T-helper 1 cell treated with Interleukin-12 subunit alpha and Interleukin-12 subunit beta and Interleukin-4 antibody, amounts not matched to agents 30 μg/mL and 1 μg/mL, for 36 hours (primary cell): ENCODE data around the gene HIPK3.
"Not testable (repeated sequence)": the region's sequence is repeated elsewhere in the genome, so short reads cannot be mapped to it uniquely, and the experiment has no call there.

ENCODE experiments used
- H3K27ac Mint-ChIP-seq: one replicate; pipeline ENCODE4 v1.8.0; 2021; ENCODE audit warnings: mild to moderate bottlenecking, mixed read lengths
- H3K27me3 Mint-ChIP-seq: one replicate; pipeline ENCODE4 v1.8.0; 2021; ENCODE audit warnings: low read depth, mixed read lengths
- H3K36me3 Mint-ChIP-seq: one replicate; pipeline ENCODE4 v1.8.0; 2021; ENCODE audit warnings: low read depth, mixed read lengths
- H3K4me1 Mint-ChIP-seq: one replicate; pipeline ENCODE4 v1.8.0; 2021; ENCODE audit warnings: low read depth, mixed read lengths
- H3K4me3 Mint-ChIP-seq: one replicate; pipeline ENCODE4 v1.8.0; 2021; ENCODE audit warnings: mild to moderate bottlenecking, moderate library complexity, mixed read lengths
- H3K9me3 Mint-ChIP-seq: one replicate; pipeline ENCODE4 v1.8.0; 2021; ENCODE audit warnings: mixed read lengths

The HIPK3 gene

DNA sequence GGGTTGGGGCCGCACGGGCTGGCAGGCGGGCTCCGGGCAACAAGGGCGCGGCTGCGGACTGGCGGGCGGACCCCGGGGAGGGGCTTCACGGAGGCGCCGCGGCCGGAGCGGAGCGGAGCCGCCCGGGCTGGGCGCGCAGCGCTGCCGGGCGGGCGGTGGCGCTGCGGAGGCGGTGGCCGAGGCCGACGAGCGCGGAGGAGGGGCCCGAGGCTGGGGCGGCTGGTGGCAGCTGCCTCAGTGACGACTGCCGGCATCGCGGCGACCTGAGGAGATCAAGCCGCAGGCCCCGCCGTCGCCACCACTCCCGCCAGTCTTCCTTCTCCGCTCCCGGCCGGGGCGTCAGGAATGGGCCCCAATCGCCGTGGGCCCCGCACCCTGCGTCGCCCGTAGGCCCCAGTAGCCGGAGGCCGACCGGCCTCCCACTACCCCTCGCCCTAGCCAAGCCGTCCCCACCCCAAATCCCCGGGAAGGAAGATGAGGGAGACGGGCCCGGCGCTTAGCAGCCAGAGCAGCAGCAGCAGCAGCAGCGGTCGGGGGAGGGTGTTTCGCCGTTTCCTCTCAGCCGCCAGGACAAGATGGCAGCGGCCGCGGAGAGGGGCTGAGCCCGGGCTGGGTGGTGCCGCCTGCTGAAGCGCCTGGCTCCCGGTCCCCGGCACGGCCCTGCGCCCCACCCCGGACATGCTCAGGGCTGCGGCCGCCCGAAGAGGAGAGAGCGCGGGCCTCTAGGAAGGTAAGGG, at the start of gene HIPK3:
TSS of gene HIPK3 (plus strand) at position 222 of the 737 bp plus-strand sequence.
- H3K9me3 Mint-ChIP-seq, result peaks cover 5% of the 10 kb centered on the region
- H3K27ac Mint-ChIP-seq, result peak within 1 kb of the TSS; percentile 99
- H3K36me3 Mint-ChIP-seq, result peaks cover 14% of the 10 kb centered on the region
- H3K4me3 Mint-ChIP-seq, result peak within 1 kb of the TSS; percentile 93
- peaks cover 28% of the 10 kb centered on the region for H3K4me1 Mint-ChIP-seq
- no peaks in the 10 kb centered on the region for H3K27me3 Mint-ChIP-seq

- H3K4me3 Mint-ChIP-seq, result no peak overlapping the region
- H3K27ac Mint-ChIP-seq, result no peak overlapping the region
- H3K36me3 Mint-ChIP-seq, result no peaks in the 10 kb centered on the region
Measured at GRCh38 chr11:33207408-33207985, 49.7 kb upstream of the HIPK3 start.

DNA sequence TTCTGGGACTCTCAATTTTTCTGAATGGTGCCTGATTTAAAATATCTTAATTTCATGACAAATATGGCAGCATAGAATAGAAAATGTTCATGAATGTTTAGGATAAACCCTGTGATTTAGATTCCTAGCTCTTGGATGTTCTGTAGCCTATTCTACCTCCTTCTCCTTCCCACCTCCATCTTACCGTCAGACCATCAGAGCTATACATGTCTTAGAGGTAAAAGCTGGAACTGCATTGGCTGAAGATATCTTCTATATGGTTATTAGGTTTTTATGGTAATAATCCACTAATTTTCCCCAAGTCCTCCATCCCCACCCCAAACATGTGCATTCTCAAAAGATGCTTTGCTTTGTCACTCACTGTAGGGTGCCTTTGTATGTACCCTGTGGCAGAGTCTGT, 49.0 kb upstream of the HIPK3 start:
- peaks cover 3% of the 10 kb centered on the region for H3K27me3 Mint-ChIP-seq
- H3K4me3 Mint-ChIP-seq, result no peak overlapping the region
- H3K36me3 Mint-ChIP-seq, result no peaks in the 10 kb centered on the region
- H3K27ac Mint-ChIP-seq, result no peak overlapping the region
- no peaks in the 10 kb centered on the region for H3K9me3 Mint-ChIP-seq
- no peaks in the 10 kb centered on the region for H3K4me1 Mint-ChIP-seq

More at GRCh38 chr11:33207408-33207985, 49.7 kb upstream of the HIPK3 start:
- no peaks in the 10 kb centered on the region for H3K4me1 Mint-ChIP-seq
- H3K9me3 Mint-ChIP-seq, result no peaks in the 10 kb centered on the region
- H3K27me3 Mint-ChIP-seq, result peaks cover 3% of the 10 kb centered on the region

DNA sequence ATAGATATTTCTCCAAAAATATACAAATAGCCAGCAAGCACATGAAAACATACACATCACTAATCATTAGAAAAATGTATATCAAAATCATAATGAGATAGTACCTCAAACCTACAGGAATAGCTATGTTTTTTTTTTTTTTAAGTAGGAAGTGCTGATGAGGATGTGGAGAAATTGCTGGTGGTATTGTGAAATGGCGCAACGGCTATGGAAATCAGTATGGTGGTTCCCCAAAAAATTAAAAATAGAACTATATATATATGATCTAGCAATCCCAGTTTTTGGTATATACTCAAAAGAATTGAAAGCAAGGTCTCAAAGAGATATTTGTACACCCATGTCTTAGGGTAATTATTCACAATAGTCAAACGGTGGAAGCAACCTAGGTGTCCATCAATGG, 46.0 kb upstream of the HIPK3 start:
- Mint-ChIP-seq H3K4me3 (no peak overlapping the region), H3K4me1 (no peaks in the 10 kb centered on the region), H3K9me3 (peaks cover 8% of the 10 kb centered on the region), H3K27ac (no peak overlapping the region), H3K27me3 (peaks cover 3% of the 10 kb centered on the region), H3K36me3 (no peaks in the 10 kb centered on the region)

- Mint-ChIP-seq H3K4me1 (no peaks in the 10 kb centered on the region), H3K4me3 (no peak overlapping the region), H3K9me3 (peaks cover 8% of the 10 kb centered on the region), H3K27ac (no peak overlapping the region), H3K36me3 (no peaks in the 10 kb centered on the region), H3K27me3 (peaks cover 3% of the 10 kb centered on the region)
Measured at GRCh38 chr11:33211580-33211979, 45.6 kb upstream of the HIPK3 start.

DNA sequence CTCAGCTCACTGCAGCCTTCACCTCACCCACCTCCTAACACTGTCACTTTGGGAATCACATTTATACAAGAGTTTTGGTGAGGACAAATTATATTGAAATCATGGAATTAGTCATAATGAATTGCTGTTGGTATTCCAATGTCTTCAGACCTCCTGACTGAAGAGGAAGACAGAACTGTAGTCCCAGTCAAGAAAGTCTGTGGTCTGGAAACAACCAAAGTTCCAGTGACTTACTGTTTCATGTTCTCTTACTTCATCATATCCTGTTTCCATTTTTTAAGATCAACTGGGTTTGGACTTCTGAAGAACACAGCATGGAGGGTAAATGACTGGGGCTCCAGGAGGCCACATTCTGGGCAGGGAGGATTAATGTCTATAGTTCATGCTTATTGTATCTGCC, 43.0 kb upstream of the HIPK3 start:
- no peak overlapping the region for H3K4me3 Mint-ChIP-seq
- no peaks in the 10 kb centered on the region for H3K36me3 Mint-ChIP-seq
- peaks cover 3% of the 10 kb centered on the region for H3K27me3 Mint-ChIP-seq
- no peak overlapping the region for H3K27ac Mint-ChIP-seq
- H3K9me3 Mint-ChIP-seq, result peaks cover 8% of the 10 kb centered on the region
- no peaks in the 10 kb centered on the region for H3K4me1 Mint-ChIP-seq

DNA sequence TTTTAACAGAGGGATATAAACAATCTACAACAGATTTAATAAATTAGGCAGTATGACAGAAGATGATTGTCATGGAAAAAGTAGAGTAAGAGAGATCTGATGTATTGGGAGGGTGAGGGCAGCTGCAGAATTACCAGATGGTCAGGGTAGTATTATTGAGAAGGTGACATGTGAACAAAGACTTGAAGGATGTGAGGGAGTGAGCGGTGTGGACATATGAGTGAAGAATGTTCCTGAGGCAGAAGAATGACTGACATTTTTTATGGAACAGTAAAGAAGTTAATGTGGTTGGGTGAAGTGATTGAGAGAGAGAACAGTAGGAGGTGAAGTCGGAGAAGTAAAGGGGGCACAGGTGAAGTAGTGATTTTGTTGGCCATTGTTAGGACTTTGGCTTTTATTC, 42.4 kb upstream of the HIPK3 start:
- H3K4me3 Mint-ChIP-seq, result no peak overlapping the region
- peaks cover 3% of the 10 kb centered on the region for H3K27me3 Mint-ChIP-seq
- peaks cover 8% of the 10 kb centered on the region for H3K9me3 Mint-ChIP-seq
- H3K4me1 Mint-ChIP-seq, result no peaks in the 10 kb centered on the region
- no peak overlapping the region for H3K27ac Mint-ChIP-seq
- no peaks in the 10 kb centered on the region for H3K36me3 Mint-ChIP-seq

DNA sequence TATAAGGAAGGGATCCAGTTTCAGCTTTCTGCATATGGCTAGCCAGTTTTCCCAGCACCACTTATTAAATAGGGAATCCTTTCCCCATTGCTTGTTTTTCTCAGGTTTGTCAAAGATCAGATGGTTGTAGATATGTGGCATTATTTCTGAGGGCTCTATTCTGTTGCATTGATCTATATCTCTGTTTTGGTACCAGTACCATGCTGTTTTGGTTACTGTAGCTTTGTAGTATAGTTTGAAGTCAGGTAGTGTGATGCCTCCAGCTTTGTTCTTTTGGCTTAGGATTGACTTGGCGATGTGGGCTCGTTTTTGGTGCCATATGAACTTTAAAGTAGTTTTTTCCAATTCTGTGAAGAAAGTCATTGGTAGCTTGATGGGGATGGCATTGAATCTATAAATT, 40.5 kb upstream of the HIPK3 start:
- H3K9me3 Mint-ChIP-seq, H3K4me3 Mint-ChIP-seq, H3K27ac Mint-ChIP-seq, H3K27me3 Mint-ChIP-seq, H3K36me3 Mint-ChIP-seq, H3K4me1 Mint-ChIP-seq: not testable (repeated sequence)

DNA sequence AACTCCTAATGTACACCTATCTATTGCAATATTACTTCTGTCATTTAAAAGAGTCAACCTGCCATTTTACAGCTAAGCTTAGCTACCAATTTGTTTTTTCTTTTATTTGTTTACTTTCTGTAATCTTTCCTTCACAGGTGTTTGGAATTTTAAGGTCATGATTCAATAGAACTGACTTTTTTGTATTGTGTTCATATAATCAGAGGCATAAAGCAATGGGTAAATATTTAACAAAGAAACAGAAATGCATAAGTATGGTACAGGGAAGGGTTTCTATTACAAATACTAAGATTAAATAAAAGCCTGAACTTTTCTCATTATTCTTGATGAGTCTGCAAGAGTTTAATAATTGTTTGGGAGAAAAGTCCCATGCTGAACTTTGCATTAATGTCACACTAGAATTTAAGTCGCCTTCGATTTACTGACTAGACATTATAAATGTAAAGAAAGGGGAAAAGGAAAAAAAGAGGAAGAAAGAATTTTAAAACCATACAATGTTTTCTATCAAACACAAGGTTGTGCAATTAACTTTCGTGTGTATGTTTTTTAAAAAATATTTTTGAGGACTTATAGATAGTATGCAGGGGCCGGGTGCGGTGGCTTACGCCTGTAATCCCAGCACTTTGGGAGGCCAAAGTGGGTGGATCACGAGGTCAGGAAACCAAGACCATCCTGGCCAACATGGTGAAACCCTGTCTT, 35.0 kb upstream of the HIPK3 start:
- Mint-ChIP-seq H3K27ac (no peak overlapping the region), H3K4me3 (no peak overlapping the region)

DNA sequence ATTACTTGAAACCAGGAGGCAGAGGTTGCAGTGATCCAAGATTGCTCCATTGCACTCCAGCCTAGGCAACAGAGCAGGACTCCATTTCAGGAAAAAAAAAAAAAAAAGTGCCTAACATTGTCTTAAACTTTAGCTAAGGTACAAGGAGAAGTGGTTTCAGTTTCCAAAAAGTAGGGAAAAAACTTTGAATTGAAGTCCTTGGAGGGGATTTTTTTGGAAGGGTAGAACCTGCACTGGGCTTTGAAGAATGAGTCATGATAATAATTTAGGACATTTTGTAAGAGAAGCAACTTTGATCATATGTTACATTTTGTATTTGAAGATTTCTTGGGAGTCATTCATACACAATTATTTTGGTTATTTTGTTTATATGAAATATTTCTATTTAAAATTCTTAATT, 31.8 kb upstream of the HIPK3 start:
- H3K36me3 Mint-ChIP-seq, result no peaks in the 10 kb centered on the region
- H3K27me3 Mint-ChIP-seq, result no peaks in the 10 kb centered on the region
- H3K4me1 Mint-ChIP-seq, result no peaks in the 10 kb centered on the region
- no peak overlapping the region for H3K27ac Mint-ChIP-seq
- no peaks in the 10 kb centered on the region for H3K9me3 Mint-ChIP-seq
- no peak overlapping the region for H3K4me3 Mint-ChIP-seq

More for the DNA sequence above, 35.0 kb upstream of the HIPK3 start:
- Mint-ChIP-seq H3K27me3 (no peaks in the 10 kb centered on the region), H3K4me1 (no peaks in the 10 kb centered on the region), H3K9me3 (no peaks in the 10 kb centered on the region), H3K36me3 (no peaks in the 10 kb centered on the region)

GRCh38 chr11:33227578-33228261, 29.5 kb upstream of the HIPK3 start:
- no peaks in the 10 kb centered on the region for H3K9me3 Mint-ChIP-seq
- H3K4me3 Mint-ChIP-seq, result no peak overlapping the region
- no peaks in the 10 kb centered on the region for H3K27me3 Mint-ChIP-seq
- H3K36me3 Mint-ChIP-seq, result no peaks in the 10 kb centered on the region
- H3K4me1 Mint-ChIP-seq, result no peaks in the 10 kb centered on the region
- no peak overlapping the region for H3K27ac Mint-ChIP-seq

DNA sequence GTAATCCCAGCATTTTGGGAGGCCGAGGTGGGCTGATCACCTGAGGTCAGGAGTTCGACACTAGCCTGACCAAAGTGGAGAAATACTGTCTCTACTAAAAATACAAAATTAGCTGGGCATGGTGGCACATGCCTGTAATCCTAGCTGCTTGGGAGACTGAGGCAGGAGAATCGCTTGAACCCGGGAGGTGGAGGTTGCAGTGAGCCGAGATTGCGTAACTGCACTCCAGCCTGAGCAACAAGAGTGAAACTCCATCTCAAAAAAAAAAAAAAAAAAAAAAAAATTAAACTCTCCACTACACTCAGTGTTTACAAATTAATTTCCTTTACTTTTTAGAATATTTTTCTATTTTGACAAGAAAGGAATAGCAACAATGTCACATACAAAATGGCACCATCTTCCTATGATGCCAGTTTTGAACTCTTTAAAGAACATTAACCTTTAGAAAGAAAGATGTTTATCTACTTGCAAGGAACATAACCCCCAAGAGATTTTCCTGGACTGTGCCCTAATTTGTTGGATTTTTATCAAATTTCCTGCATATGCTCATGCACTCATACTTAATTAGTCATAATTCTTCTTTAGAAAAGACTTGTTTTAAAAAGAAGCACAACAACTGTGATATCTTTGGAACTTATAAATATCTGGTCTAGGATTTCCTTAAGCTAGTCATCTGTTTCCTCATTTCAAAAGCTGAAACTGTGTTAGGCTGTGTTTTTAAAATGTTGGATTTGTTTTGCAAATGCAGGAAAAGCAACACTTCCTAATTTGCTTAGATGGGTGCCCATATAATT, 22.6 kb upstream of the HIPK3 start:
- Mint-ChIP-seq H3K9me3 (no peaks in the 10 kb centered on the region), H3K27ac (no peak overlapping the region), H3K4me3 (no peak overlapping the region), H3K27me3 (no peaks in the 10 kb centered on the region), H3K4me1 (no peaks in the 10 kb centered on the region), H3K36me3 (no peaks in the 10 kb centered on the region)

GRCh38 chr11:33237039-33237597, 20.1 kb upstream of the HIPK3 start:
- Mint-ChIP-seq H3K36me3 (no peaks in the 10 kb centered on the region), H3K27ac (no peak overlapping the region), H3K9me3 (no peaks in the 10 kb centered on the region), H3K4me1 (no peaks in the 10 kb centered on the region), H3K27me3 (no peaks in the 10 kb centered on the region), H3K4me3 (no peak overlapping the region)

- Mint-ChIP-seq H3K9me3 (peaks cover 4% of the 10 kb centered on the region), H3K27ac (no peak overlapping the region), H3K4me1 (no peaks in the 10 kb centered on the region), H3K27me3 (peaks cover 6% of the 10 kb centered on the region), H3K36me3 (no peaks in the 10 kb centered on the region), H3K4me3 (no peak overlapping the region)
Measured at GRCh38 chr11:33242575-33242974, 14.6 kb upstream of the HIPK3 start.
